Bronchial epithelial cell (primary cell): ENCODE measurements around the gene ARID3B. TPM values are rescaled to one million over a fixed set of nuclear protein-coding genes. Genes with fewer than 3 reads are reported as not detected.

Experiments used
- DNase-seq: peaks from one replicate; pipeline ENCODE4 v3.0.0-alpha.2; 2010; ENCODE audit warnings: low read depth
- FAIRE-seq: peaks from 2 replicates; lab custom pipeline; 2011; peaks lifted over from hg19 to GRCh38; lab: Jason Lieb, UNC
- H3K27me3 ChIP-seq: 2 replicates; pipeline ENCODE4 v1.5.1; 2011; ENCODE audit warnings: low read length; ENCODE audit not compliant: control insufficient read depth, insufficient read depth
- H3K36me3 ChIP-seq: 2 replicates; pipeline ENCODE4 v1.5.1; 2011; ENCODE audit warnings: low read length; ENCODE audit not compliant: control insufficient read depth, insufficient read depth
- H3K4me3 ChIP-seq: 2 replicates; pipeline ENCODE4 v1.5.1; 2011; ENCODE audit warnings: mild to moderate bottlenecking, low read depth, low read length, control low read depth
- CTCF ChIP-seq: IDR thresholded peaks from 2 replicates; pipeline ENCODE4 v1.5.1; 2011; ENCODE audit warnings: mild to moderate bottlenecking, moderate library complexity, low read length, control low read depth, inconsistent platforms; ENCODE audit not compliant: insufficient read depth, severe bottlenecking
- total RNA-seq: library from RNA; depleted of rRNA; stranded (reverse); fragments of >200 nt; gene quantifications from 2 replicates; pipeline ENCODE4 v1.2.1, GENCODE V29; 2014

The ARID3B gene
- total RNA-seq, 1 donor from 2014 or later = 3.4 TPM

GRCh38 chr15:74641151-74641550, 100.1 kb downstream of the ARID3B start:
- DNase-seq (no peak), FAIRE-seq (no peak)
- Histone ChIP-seq H3K4me3 (no peak overlapping the region), H3K36me3 (peaks cover 1% of the 10 kb centered on the region), H3K27me3 (no peaks in the 10 kb centered on the region)
- TF ChIP-seq CTCF = no peak

DNA sequence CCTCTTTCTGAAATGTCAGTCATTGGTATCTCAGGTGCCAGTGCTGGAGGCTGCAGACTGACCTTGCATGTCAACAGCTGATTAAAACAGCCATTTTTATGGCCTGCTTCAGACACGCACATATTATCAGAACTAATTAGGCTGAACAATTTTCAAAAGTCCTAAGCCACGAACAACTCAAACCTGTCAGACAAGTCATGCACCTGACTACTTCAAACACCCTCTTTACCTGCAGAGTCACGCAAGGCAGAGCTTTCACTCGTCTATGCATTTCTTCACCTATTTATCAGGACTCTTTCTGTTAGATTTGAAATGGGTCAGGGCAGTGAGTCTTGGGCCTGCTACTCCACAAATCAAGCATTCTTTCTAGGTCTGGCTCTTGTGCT, 101.3 kb downstream of the ARID3B start:
- FAIRE-seq = no peak
- peak; percentile 45 for DNase-seq
- Histone ChIP-seq H3K36me3 (peaks cover 1% of the 10 kb centered on the region), H3K27me3 (no peaks in the 10 kb centered on the region), H3K4me3 (no peak overlapping the region)
- TF ChIP-seq CTCF = no peak

DNA sequence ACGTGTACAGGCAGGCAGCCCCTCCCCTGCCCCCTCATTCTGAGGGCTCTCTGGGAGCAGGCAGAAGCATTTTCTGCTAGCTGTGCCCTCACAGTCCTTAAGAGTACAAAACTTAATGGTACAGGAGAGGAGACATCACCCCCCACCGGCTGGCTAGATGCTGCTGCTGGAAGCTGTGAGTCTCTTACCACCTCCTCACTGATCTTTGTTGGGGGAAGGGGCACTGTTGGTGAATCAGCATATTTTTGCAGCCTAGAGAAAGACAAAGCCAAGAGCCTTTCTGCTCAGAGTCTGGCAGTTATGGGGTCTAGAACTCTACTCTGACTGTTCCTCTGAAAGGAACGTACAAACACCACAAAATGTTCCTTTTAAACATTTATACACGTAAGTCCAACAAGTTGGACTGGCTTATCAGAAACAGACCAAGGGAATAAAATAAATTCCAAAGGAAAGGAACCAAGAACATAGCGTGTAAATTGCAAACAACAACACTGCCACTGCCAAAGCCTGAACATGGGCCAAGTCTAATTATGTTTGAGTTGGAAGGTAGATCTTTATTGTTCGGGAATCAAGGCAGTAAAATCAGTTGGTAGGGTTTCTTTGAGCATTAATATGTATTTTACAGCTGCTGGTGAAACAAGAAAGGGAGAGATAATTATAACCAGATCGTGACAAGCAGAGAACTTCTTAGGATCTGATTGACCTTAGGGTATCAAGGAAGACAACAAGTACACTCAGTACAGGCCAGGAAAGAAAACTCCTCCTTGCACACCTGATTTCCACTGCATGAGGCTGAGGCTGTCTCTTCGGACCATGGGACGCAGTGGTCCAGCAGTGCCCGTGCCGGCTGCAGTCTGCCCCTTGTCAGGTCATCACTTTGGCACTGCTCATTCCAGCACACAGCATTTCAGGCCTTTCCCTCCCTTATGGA, 102.0 kb downstream of the ARID3B start:
- DNase-seq (no peak), FAIRE-seq (no peak)
- Histone ChIP-seq H3K4me3 (no peak overlapping the region), H3K27me3 (no peaks in the 10 kb centered on the region), H3K36me3 (peaks cover 1% of the 10 kb centered on the region)
- TF ChIP-seq CTCF = no peak

DNA sequence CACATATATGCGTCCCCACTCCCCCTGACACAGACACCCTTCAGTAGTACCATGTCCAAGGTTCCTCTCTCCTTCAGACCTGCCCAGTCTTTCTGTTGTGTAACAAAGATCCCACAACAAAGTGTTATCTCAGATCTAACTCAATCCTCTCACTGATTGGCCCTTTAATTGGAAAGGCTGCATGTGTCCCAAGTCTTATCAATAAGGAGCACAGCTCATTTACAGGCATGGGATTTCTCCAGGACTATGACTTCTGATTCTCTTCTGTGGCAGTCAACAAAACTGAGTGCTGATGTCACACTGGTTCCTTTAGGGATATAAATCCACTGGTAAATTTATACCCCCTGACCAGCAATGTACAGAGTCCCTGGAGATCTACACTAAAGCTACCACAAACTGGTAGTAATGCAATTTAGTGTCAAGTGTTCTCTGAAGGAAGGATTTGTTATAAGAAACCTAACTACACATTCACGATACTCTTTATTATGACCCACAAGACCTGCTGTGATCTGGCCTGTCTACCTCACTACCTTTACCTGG, 102.7 kb downstream of the ARID3B start:
- no peak overlapping the region for H3K4me3 ChIP-seq
- DNase-seq (no peak), FAIRE-seq (no peak)
- no peak for TF ChIP-seq CTCF
- peaks cover 1% of the 10 kb centered on the region for H3K36me3 ChIP-seq
- H3K27me3 ChIP-seq = no peaks in the 10 kb centered on the region

GRCh38 chr15:74646480-74646879, 105.5 kb downstream of the ARID3B start:
- Histone ChIP-seq H3K27me3 (no peaks in the 10 kb centered on the region), H3K36me3 (peaks cover under 1% of the 10 kb centered on the region), H3K4me3 (no peak overlapping the region)
- no peak for TF ChIP-seq CTCF
- FAIRE-seq (no peak), DNase-seq (no peak)

Other genes with a start within 250 kb of the ARID3B start
- gene CYP11A1, start 173.6 kb upstream of the ARID3B start, total RNA-seq = not detected in 2 replicates
- gene SEMA7A, start 107.3 kb upstream of the ARID3B start, total RNA-seq = 4.0 and 5.3 TPM in 2 replicates
- gene UBL7, start 80.1 kb upstream of the ARID3B start, total RNA-seq = 21.6 and 22.1 TPM in 2 replicates
- gene CLK3, start 74.6 kb downstream of the ARID3B start, total RNA-seq = 66.3 and 115 TPM in 2 replicates
- 6.1 and 8.6 TPM in 2 replicates for gene EDC3, start 154.8 kb downstream of the ARID3B start, total RNA-seq
- 0.26 TPM in 2 replicates for gene CYP1A1, start 184.3 kb downstream of the ARID3B start, total RNA-seq
- not detected in 2 replicates for gene CYP1A2, start 207.6 kb downstream of the ARID3B start, total RNA-seq
- gene CSK, start 240.9 kb downstream of the ARID3B start, total RNA-seq = 28.9 and 29.2 TPM in 2 replicates